ENCODE data around the gene PCNX3. TPM values are rescaled to one million over a fixed set of nuclear protein-coding genes. Genes with fewer than 3 reads are reported as not detected.

The PCNX3 gene
- polyA plus RNA-seq, 1 experiment: 19.7 TPM

- Histone ChIP-seq H3K4me3 (ENCODE audit: low read depth, low read length) (no peak overlapping the region), H3K27me3 (ENCODE audit: control insufficient read depth, insufficient read depth, low read length) (no peaks in the 10 kb centered on the region), H3K36me3 (ENCODE audit: control insufficient read depth, insufficient read depth, low read length) (peaks cover 20% of the 10 kb centered on the region)
- DNase-seq (ENCODE audit: low read depth): no peak
- POLR2A ChIA-PET: no interaction called here
- TF ChIP-seq CTCF (IDR thresholded peaks at IDR 0.05; ENCODE audit: insufficient read depth, low read depth, low read length): no peak
- CTCF ChIA-PET: interaction anchor here (0.7 to 11.8 kb wide), 8 partner anchors 12 to 48 kb away, joined by 3 to 134 read pairs (median 5); partner anchors contain the start of genes EHBP1L1, FAM89B, MAP3K11 and ZNRD2
Observed at GRCh38 chr11:65589444-65590239, 25.9 kb upstream of the PCNX3 start.

- Histone ChIP-seq H3K4me3 (ENCODE audit: low read depth, low read length) (no peak overlapping the region), H3K27me3 (ENCODE audit: control insufficient read depth, insufficient read depth, low read length) (no peaks in the 10 kb centered on the region), H3K36me3 (ENCODE audit: control insufficient read depth, insufficient read depth, low read length) (peaks cover 20% of the 10 kb centered on the region)
- DNase-seq (ENCODE audit: low read depth): no peak
- TF ChIP-seq CTCF (IDR thresholded peaks at IDR 0.05; ENCODE audit: insufficient read depth, low read depth, low read length): no peak
- ChIA-PET CTCF (interaction anchor here (0.7 to 11.8 kb wide), 8 partner anchors 13 to 49 kb away, joined by 3 to 134 read pairs (median 5); partner anchors contain the start of genes EHBP1L1, FAM89B, MAP3K11 and ZNRD2), POLR2A (no interaction called here)
Observed at GRCh38 chr11:65590240-65590738, 25.3 kb upstream of the PCNX3 start.

- no peak for TF ChIP-seq CTCF (IDR thresholded peaks at IDR 0.05; ENCODE audit: insufficient read depth, low read depth, low read length)
- POLR2A ChIA-PET: interaction anchor here (0.6 kb wide), 1 partner anchor 213 kb away, joined by 3 read pairs; no protein-coding TSS in a partner anchor
- Histone ChIP-seq H3K4me3 (ENCODE audit: low read depth, low read length) (no peak overlapping the region), H3K36me3 (ENCODE audit: control insufficient read depth, insufficient read depth, low read length) (peaks cover 18% of the 10 kb centered on the region), H3K27me3 (ENCODE audit: control insufficient read depth, insufficient read depth, low read length) (no peaks in the 10 kb centered on the region)
- no peak for DNase-seq (ENCODE audit: low read depth)
- CTCF ChIA-PET: interaction anchor here (0.7 to 11.8 kb wide), 13 partner anchors 8 to 56 kb away, joined by 3 to 134 read pairs (median 6); partner anchors contain the start of genes EHBP1L1, FAM89B, MAP3K11 and ZNRD2
Observed at GRCh38 chr11:65591939-65592857, 23.4 kb upstream of the PCNX3 start.

DNA sequence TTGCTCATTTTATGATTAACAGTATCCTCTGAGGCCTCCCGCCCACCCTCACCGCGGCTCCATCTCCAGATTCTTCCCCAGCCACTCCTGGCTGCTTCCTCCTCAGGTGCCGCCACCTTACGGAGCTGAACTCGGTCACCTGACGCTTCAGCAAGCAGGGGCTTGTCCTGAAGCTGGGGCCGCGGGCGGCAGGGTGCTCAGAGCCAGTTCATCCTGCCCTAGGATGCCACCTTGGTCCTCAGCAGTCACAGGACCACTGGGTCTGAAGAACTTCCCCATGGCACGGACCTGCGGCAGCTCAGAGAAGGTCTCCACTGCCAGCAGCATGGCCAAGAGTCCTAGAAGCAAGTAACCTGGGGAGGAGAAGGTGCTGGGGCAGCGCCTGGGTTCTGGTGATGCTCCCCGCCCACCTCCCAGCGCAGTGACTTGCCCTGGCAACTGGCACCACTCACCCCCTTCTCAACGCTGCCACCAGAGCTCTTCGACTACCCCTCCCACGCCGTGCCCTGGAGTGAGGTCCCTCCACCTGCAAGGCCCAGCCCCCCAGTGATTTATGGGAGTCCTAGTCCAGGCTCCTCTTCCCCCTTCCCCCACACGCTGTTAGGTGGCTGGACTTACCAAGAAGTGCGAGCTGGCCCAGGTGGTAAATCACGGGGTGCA, 22.6 kb upstream of the PCNX3 start:
- ChIA-PET CTCF (interaction anchor here (0.8 to 11.8 kb wide), 19 partner anchors 7 to 226 kb away, joined by 3 to 134 read pairs (median 4); partner anchors contain the start of genes EHBP1L1, FAM89B, MAP3K11 and ZNRD2), POLR2A (no interaction called here)
- Histone ChIP-seq H3K27me3 (ENCODE audit: control insufficient read depth, insufficient read depth, low read length) (no peaks in the 10 kb centered on the region), H3K36me3 (ENCODE audit: control insufficient read depth, insufficient read depth, low read length) (peaks cover 21% of the 10 kb centered on the region), H3K4me3 (ENCODE audit: low read depth, low read length) (no peak overlapping the region)
- TF ChIP-seq CTCF (IDR thresholded peaks at IDR 0.05; ENCODE audit: insufficient read depth, low read depth, low read length): no peak
- DNase-seq (ENCODE audit: low read depth): no peak
